GM18508 (cell line): ENCODE measurements around the gene ISY1.
"Not testable (repeated sequence)": the region's sequence is repeated elsewhere in the genome, so short reads cannot be mapped to it uniquely, and the experiment has no call there.

Experiments
- ATAC-seq: cut with Tn5 transposase; IDR thresholded peaks from one replicate; pipeline ENCODE4 v1.9.1; 2021; ENCODE audit warnings: moderate number of reproducible peaks; ENCODE audit not compliant: insufficient read depth, unreplicated experiment

ISY1 gene

DNA sequence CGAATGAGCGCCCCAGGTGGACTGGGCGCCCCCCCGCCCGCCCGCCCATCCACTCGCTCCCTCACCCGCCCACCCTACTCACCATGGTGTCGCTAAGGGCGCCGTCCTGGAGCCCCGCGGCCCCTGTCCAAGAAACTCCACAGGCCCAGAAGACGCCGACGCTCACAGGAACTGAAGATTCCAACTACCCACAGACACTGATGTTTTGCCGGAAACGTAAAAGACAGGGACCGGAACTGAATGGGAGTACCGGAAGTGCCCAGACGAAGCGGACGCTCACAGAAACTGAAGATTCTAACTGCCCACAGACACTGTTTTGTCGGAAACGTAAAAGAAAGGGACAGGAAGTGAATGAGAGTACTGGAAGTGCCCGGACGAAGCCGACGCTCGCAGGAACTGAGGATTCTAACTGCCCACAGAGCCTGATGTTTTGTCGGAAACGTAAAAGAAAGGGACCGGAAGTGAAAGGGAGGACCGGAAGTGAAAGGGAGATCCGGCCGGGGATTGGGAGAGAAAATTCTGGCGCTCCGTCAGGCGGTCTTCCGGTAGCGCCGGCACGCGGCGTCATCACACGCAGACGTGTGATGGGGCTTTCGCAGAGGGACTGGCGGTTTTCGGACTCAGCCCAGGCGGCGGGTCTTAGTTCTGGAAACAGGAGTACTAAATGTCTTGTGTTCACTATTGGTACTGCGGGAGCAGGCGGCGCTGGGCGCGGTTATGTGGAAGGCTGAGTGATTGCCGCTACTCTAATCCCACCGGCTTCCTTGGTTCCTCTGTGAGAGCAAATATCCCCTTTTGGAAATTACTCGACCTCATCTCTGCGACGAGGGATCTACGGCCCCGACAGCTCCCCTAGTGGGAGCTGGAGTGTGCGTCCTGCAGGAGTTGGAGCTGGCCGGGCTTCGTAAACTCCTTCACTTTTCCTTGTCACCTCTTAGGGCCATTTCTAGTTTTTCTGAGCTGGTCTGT is at the start of gene ISY1:
Gene ISY1, minus strand, starts transcription at position 173 of the 969 bp plus-strand sequence. Its CDS starts 88 bp downstream, at position 85.
- ATAC-seq, result peak; percentile 47

DNA sequence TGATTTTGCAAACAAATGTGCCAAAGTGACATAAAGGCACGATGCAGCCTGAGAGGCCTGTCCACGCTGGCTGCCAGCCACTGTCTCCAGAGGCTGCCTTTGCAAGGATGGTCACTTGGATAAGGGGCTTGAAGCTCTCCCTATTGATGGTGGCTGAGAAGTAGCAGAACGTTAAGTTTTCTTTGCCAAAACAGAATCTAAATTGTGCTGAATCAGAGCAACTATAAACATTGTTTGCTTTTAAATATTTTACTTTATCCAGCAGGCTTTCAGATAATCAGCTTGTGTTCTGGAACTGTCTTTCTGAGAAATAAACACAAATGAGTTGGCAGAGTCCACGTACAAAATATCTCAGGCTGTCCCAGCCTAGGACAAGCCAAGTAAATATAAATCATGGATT is 46.6 kb upstream of the ISY1 start:
- ATAC-seq, result no peak

DNA sequence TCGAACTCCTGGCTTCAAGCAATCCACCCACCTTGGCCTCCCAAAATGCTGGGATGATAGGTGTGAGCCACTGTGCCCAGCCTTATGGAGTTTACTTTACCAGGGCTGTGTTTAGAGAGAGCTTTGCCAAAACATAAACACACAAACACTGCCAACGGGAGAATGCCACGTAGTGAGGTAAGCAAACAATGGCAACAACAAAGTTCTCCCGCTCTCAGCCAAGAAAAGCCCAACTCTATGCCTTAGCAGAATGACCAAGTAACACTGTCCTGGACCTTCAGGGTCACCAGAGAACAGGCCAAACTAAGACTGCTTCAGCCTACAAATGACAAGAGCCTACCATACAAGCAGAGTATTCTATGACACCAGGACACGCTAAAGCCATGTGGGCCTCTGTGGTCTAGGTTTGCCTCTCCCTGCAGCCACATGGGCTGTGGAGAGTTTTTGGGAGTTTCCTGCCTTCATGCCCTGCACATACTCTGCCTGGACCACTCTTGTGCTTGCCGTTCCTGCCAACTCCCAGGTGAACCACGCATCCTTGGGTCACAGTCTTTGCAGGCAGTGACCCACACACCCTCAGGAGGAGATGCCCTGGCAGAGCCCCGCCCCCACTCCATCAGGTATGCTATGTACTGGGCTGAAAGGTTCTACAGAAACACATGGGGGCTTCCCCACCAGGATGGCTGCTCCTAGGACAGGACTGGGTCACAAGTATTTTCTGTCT is 44.4 kb upstream of the ISY1 start:
- ATAC-seq, result no peak

DNA sequence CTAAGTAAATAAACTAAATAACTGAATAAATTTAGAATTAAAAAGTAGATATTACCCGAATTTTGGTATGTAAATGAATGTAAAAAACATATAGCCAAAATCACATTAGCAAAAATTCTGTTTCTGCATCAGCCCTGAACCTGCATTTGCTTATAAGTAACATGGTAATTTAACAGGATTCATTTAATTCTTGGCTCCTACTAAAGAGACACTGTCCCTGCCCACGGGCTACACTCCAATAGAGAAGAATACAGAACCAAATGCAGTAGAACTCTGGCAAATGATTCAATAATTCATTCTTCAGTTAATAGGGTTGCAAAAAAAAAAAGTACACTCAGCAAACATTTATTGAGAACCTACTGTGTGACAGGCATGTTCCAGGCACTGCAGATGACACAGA is 43.6 kb upstream of the ISY1 start:
- no peak for ATAC-seq

DNA sequence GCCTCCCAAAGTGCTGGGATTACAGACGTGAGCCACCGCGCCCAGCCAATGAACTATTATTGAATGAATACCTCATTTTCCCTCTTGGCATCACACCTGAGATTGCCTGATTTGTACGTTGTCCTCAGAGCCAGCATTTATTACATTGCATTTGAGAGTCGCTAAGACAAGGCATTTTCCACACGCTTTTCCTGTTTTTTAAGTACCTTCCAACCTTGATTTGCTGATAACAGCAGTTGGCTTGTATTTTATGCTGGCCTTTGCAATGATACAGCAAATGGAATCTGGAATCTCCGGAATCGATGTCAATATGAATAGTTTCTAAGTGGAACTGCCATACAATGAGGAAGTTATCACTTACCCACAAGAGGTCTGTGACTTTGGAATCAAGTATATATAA is 38.5 kb upstream of the ISY1 start:
- ATAC-seq, result no peak

DNA sequence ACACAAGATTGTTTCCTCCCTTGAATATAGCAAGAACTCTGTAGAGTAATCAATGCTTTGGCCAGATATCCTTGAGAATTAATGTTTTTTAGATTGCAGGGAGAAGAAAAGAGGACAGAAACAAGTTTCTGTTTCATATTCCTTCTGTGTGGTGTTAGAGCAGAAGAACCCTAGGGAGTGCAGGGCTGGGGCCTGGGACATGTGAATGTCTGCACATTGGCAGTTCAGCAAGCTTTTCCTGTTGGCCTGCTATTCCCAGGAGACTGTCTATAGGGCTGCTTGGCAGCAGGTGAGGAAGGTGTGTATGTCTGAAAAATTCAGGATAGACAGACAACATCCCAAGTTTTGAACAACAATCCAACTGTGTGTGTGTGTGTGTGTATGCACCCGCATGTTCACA is 36.5 kb upstream of the ISY1 start:
- no peak for ATAC-seq

DNA sequence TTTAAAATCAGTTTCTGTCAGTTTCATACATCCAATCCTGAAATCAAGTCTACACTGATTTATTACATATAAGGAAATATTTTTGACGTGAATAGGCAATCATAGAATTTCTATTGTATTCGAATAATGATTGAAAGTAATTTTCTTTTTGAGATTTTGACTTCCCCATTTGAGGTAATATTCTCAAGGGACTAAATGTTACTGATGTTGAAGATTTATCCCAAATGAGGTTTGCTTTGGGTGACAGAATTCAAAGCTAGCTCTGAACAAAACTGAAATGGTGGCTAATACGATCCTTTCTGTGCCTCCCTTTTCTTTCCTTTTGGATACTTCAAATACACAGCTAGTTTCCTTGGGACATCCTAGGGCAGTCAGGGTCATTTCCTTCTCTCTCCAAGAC is 35.7 kb upstream of the ISY1 start:
- ATAC-seq, result no peak

DNA sequence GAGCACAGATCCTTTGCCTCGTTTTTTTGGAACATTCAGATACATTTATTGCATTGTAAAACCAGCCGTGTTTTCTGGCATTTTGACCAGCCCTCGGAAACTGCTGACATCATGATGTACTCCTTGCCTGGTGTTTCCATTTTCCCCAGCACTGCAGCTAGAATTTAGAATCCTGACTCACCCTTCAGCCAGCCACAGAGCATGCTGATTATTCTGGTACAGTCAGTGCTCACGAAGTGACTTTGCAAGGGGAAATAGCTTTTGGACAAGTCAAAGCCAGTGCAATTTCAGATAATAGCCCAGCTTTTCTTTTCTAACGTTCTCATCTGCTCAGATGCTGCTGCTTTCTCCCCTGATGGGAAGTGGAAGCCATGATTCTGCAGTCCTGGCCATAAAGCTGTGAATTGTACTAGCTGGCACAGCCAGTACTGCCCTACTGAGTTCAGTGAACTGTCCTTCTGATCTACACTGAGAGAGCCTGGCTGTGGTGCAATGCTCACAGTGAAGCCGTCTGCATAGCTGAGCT is 34.9 kb upstream of the ISY1 start:
- ATAC-seq, result no peak

DNA sequence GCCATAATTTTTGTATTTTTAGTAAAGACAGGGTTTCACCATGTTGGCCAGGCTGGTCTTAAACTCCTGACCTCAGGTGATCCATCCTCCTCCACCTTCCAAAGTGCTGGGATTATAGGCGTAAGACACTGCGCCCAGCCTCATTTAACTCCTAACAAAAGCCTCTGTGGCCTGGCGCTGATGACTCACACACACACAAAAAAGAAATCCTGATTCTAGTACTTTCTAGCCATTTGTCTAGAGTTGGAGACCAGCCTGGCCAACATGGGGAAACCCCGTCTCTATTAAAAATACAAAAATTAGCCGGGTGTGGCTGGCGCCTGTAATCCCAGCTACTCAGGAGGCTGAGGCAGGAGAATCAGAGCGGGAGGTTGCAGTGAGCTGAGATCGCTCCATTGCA is 28.9 kb upstream of the ISY1 start:
- ATAC-seq, result not testable (repeated sequence)

DNA sequence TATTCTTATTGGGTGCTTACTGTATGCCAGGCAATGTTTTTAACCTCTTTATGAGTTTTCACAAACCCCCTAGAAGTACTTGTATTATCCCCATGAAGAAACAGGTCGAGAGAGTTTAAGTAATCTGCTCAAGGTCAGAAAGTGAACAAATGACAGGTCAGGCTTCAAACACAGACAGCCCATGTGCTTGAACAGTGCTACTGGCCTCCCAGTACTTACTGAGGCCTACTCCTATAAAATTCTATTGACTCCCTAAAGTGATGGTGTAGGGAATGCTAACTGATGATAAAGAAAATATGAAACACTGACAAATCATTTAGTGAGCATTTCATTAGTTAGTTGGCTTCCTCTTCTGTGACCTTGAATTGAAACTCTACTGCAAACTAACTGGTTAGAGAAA is 27.0 kb upstream of the ISY1 start:
- no peak for ATAC-seq

DNA sequence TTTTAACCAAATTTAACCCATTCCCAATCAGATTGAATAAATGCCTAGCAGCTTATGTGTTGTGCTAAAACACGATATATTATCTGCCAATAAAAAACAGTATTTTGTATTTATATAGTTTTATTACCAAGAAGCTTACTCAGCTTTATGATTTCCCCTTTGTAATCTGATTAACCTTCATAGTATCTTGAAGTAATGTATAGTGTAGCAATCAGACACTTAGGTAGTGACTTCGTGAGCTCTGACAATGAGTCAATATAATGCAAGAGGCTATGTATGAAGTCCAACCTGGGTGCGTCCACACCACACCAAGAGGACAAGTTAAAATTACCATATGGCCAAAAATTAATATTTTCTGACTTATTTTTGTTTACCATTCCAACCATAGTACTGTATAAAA is 24.9 kb upstream of the ISY1 start:
- ATAC-seq, result no peak

DNA sequence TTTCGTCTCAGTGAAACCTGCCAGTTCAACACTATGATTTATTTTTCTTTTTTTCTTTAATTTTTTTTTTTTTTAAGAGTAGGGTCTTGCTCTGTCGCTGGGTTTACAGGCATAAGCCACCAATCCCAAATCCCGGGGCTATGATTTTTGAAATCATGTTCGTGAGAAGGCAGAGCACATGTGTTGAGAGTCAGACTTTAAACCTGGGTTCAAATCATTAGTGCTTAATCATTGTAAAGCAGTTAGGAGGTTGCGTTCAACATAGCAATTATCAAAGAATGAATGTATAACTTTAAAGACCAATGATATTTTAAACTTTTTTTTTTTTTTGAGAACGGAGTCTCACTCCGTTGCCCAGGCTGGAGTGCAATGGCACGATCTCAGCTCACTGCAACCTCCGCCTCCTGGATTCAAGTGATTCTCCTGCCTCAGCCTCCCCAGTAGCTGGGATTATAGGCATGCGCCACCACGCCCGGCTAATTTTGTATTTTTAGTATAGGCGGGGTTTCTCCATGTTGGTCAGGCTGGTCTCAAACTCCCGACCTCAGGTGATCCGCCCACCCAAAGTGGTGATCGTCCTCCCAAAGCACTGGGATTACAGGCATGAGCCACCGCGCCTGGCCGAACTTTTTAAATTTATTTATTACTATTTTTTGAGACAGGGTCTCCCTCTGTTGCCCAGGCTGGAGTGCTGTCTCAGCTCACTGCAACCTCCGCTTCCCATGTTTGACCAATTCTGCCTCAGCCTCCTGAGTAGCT is 24.1 kb upstream of the ISY1 start:
- not testable (repeated sequence) for ATAC-seq

DNA sequence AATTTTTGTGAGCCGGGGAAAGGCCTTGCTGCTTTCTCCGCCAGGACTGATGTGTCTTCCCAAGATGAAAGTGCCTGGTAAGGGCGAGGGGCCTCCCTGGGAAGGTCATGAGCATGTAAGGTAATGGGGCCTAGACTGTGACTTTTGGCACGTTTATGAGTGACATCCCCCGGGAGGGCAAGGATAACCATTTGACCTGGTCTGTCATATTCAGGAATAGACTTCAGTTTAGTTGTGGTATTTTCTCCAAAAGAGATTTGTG is 23.5 kb upstream of the ISY1 start:
- no peak for ATAC-seq

DNA sequence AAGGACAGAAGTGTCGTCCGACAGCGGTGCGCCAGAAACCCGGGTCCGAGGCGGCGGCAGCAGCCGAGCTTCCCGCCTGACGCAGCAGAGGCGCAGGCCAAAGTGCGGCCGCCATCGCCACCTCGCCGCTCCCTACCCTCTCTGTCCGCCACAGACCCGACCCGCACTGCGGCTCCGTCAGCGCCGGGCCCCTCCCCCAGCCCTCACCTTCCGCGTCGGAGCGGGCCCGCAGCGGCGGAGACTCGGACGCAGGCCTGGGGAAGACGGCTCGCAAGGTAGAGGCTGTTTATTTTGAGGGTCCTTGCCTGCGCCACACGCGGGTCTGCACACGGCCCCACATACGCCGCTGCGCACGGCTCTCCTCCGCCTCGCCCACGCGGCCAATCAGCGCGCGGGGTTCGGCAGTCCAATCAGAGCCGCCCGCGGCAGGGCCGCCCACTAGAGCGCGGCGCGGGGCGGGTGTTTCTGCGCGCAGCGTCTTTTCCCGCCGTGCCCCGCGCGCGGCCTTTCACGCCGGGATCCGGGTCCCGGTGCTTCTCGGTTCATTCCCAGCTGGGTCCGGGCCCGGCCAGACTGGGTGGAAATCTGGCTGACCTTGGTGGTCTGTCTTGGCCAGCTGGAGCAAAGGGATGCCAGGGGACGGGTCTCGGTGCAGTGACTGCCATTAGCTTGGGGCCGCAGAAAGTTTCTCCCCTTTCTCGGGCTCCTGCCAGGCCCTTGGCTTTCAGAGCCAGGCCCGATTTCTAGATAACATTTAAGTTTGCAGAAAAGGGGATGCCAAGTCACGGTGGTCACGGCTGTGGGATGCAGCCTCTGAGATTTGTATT is 22.9 kb upstream of the ISY1 start, which contains the start of gene CNBP:
Gene CNBP, minus strand, starts transcription at position 328 of the 827 bp plus-strand sequence. CDS start 12,139 bp downstream, outside the sequence.
- ATAC-seq, result peak; percentile 54

DNA sequence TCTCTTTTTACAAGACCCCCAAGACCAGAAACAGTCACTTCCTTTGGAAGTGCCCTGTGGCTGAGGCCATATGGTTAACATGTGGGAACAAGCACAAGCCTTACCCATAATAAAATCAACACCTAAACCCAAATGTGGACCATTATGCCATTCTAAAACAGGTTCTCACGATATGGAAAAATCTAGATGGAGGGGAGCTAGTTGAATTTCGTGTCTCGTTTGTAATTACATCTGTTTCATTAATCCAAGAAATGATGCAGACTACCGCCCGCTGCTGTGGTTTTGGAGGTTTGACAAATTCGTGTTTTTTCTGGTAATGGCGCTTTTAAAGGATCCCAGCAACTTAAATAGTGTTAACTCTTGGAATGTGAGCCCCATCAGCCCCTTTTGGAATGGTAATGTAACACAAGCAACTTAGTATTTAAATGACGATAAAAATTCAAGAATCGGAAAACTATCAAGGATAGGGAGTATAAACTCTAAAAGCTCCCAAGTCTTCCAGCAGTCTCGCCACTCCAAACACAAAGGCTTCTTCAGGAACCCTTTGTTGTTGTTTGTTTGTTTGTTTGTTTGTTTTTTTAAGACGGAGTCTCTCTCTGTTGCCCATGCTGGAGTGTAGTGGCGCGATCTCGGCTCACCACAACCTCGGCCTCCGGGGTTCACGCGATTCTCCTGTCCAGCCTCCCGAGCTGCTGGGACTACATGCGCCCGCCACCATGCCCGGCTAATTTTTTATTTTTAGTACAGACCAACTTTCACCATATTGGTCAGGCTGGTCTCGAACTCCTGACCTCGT is 21.7 kb upstream of the ISY1 start:
- ATAC-seq, result no peak

DNA sequence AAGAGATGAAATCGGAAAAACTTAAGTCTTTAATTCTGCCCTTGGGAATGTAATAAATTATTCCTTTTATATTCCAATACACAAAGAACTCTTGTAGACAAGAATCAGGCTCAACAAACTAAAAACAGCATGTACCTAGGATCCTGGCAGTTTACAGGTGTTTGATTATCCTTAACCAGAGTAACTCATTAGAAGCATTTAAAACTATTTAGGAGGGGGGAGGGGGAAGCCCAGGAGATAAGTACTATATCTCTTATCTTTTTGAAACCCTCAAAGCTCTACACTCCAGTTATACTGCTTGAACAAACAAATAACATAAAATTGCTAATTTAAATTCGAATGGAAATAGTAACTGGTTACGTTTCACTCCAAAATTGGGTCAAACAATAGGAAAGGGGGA is 21.0 kb upstream of the ISY1 start:
- no peak for ATAC-seq

DNA sequence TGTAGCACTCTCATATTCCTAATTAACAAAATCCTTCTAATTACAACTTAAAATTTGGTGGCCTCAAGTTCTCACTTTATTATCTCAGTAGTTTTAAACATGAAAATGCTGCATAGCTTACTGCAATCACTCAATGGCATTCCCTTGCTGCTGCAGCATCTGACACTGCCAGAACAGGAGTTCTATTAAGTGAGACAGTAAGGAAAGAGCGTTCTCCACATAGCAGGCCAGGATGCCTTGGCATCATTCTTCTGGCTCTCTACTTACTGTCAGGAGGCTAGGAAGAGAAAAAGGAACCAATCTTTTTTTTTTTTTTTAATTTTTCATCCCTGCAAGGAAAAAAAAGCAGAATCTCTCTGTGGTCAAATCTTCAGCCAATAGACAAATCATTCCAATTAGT is 19.6 kb upstream of the ISY1 start:
- ATAC-seq, result no peak

DNA sequence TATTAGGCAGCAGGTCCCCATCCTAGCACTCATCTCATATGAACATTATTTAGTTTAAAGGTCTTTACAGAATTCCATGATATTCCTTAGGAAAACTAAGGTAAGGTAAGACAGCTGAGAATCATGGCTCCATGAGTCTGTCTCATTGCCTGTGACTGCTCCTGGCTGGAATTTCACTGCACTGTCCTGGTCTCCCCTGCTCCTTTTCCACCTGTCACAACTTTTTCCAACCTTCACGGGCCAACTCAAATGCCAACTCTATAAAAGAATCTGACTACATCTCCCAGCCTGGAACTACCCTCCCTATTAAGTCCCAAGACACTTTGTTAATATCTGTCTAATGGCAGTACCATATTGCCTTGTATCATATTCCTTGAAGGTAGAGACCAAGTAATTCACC is 15.2 kb upstream of the ISY1 start:
- ATAC-seq, result no peak

DNA sequence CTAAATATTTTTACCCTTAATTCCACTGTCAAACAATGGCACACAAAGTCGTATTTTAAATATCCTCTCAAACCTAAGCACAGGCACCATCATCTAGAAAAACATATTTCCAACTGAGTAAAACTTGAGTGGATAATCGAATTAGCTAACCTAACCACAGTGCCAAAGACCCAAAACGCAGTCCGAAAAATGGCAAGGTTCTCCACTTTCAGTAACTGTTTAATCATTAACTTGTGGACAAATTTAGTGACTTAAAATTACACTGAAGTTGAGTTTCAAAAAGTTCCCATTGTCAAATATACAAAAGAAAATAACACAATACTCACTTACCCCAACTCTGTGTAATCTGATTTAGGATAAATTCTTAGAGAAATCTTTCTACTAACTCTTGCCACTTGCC is 12.9 kb upstream of the ISY1 start:
- no peak for ATAC-seq
